Measurements from ENCODE around the gene ACP7. TPM values are rescaled to one million over a fixed set of nuclear protein-coding genes. Genes with fewer than 3 reads are reported as not detected.

ACP7 gene
- total RNA-seq, 1 experiment from 2014 or later, result not detected

DNA sequence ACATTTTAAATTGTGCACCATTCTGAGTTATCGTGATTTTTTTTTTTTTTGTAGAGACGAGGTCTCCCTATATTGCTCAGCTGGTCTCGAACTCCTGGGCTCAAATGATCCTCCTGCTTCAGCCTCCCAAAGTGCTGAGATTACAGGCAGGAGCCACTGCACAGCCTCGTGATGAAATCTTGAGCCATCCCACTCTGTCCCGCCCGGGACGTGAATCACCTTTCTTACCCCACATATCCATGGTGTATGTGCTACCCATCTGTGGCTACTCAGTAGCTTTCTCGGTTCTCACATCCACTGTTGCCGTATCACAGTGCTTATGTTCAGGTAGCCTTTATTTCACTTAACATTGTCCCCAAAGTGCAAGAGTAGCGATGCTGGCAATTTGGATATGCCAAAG, 67.9 kb downstream of the ACP7 start:
- POLR2A ChIA-PET, result interaction anchor here (0.5 kb wide), 1 partner anchor 239 kb away, joined by 3 read pairs; the partner anchor contains the start of genes MED29 and PAF1
- TF ChIP-seq, protein P1, sequence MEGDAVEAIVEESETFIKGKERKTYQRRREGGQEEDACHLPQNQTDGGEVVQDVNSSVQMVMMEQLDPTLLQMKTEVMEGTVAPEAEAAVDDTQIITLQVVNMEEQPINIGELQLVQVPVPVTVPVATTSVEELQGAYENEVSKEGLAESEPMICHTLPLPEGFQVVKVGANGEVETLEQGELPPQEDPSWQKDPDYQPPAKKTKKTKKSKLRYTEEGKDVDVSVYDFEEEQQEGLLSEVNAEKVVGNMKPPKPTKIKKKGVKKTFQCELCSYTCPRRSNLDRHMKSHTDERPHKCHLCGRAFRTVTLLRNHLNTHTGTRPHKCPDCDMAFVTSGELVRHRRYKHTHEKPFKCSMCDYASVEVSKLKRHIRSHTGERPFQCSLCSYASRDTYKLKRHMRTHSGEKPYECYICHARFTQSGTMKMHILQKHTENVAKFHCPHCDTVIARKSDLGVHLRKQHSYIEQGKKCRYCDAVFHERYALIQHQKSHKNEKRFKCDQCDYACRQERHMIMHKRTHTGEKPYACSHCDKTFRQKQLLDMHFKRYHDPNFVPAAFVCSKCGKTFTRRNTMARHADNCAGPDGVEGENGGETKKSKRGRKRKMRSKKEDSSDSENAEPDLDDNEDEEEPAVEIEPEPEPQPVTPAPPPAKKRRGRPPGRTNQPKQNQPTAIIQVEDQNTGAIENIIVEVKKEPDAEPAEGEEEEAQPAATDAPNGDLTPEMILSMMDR (IDR thresholded peaks at IDR 0.05; ENCODE audit: unreplicated experiment), result no peak
- CTCF ChIA-PET, result interaction anchor here (0.6 kb wide), 1 partner anchor 409 kb away, joined by 3 read pairs; no protein-coding TSS in a partner anchor
- H3K27me3 Mint-ChIP-seq (ENCODE audit: insufficient read depth, unreplicated experiment), result no peaks in the 10 kb centered on the region
- H3K9me3 Mint-ChIP-seq (ENCODE audit: unreplicated experiment), result no peaks in the 10 kb centered on the region
- peak overlapping the region; percentile 27 for H3K27ac Mint-ChIP-seq (ENCODE audit: low read depth, unreplicated experiment)
- no TSS peak for BruUV-seq (replicated peaks)
- H3K4me1 Mint-ChIP-seq (ENCODE audit: insufficient read depth, unreplicated experiment), result peaks cover 21% of the 10 kb centered on the region
- DNase-seq (ENCODE audit: unreplicated experiment), result peak; percentile 35
- intact Hi-C loops (cut with micrococcal nuclease), result no loop called here
- H3K4me3 Mint-ChIP-seq (ENCODE audit: unreplicated experiment), result no peak overlapping the region
- no peaks in the 10 kb centered on the region for H3K36me3 Mint-ChIP-seq (ENCODE audit: insufficient read depth, unreplicated experiment)

DNA sequence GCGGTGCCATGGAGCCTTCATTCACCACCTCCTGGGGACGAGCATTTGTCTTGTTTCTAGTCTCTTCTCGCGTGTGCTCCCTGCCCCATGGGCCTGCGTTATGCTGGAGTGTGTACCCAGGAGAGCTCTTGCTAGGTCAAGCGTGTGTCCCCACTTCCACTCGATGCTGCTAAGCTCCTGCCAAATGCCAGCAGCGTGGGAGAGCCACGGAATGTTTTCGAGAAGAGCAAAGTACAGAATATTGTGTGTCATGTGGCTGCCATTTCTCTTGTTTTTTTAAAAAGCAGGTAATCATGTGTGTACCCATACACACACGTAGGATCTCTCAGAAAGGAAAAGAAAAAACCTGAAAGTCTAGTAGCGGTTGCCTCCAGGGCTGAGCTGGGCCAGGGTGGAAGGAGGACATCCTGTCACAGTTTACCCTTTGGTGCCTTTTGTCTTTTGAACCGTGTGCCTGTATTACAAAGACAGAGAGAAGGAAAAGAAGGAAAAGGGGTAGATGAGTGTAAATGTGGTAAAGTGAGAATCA, 70.0 kb downstream of the ACP7 start:
- H3K36me3 Mint-ChIP-seq (ENCODE audit: insufficient read depth, unreplicated experiment), result no peaks in the 10 kb centered on the region
- POLR2A ChIA-PET, result no interaction called here
- H3K27ac Mint-ChIP-seq (ENCODE audit: low read depth, unreplicated experiment), result no peak overlapping the region
- H3K9me3 Mint-ChIP-seq (ENCODE audit: unreplicated experiment), result no peaks in the 10 kb centered on the region
- intact Hi-C loops (cut with micrococcal nuclease), result no loop called here
- CTCF ChIA-PET, result interaction anchor here (0.6 kb wide), 2 partner anchors 173 to 387 kb away, joined by 3 read pairs; no protein-coding TSS in a partner anchor
- TF ChIP-seq, protein P1 (IDR thresholded peaks at IDR 0.05; ENCODE audit: unreplicated experiment), result no peak
- no peaks in the 10 kb centered on the region for H3K27me3 Mint-ChIP-seq (ENCODE audit: insufficient read depth, unreplicated experiment)
- peaks cover 34% of the 10 kb centered on the region for H3K4me1 Mint-ChIP-seq (ENCODE audit: insufficient read depth, unreplicated experiment)
- no peak for DNase-seq (ENCODE audit: unreplicated experiment)
- H3K4me3 Mint-ChIP-seq (ENCODE audit: unreplicated experiment), result no peak overlapping the region
- no TSS peak for BruUV-seq (replicated peaks)

GRCh38 chr19:39154629-39155100, 70.5 kb downstream of the ACP7 start:
- Mint-ChIP-seq H3K27me3 (ENCODE audit: insufficient read depth, unreplicated experiment) (no peaks in the 10 kb centered on the region), H3K27ac (ENCODE audit: low read depth, unreplicated experiment) (no peak overlapping the region), H3K4me1 (ENCODE audit: insufficient read depth, unreplicated experiment) (peaks cover 34% of the 10 kb centered on the region), H3K36me3 (ENCODE audit: insufficient read depth, unreplicated experiment) (no peaks in the 10 kb centered on the region), H3K9me3 (ENCODE audit: unreplicated experiment) (no peaks in the 10 kb centered on the region), H3K4me3 (ENCODE audit: unreplicated experiment) (no peak overlapping the region)
- no TSS peak for BruUV-seq (replicated peaks)
- CTCF ChIA-PET, result interaction anchor here (0.6 kb wide), 1 partner anchor 1132 kb away, joined by 3 read pairs; no protein-coding TSS in a partner anchor
- DNase-seq (ENCODE audit: unreplicated experiment), result no peak
- POLR2A ChIA-PET, result no interaction called here
- TF ChIP-seq, protein P1 (IDR thresholded peaks at IDR 0.05; ENCODE audit: unreplicated experiment), result no peak
- intact Hi-C loops (cut with micrococcal nuclease), result no loop called here

GRCh38 chr19:39155114-39155700, 71.0 kb downstream of the ACP7 start:
- H3K4me3 Mint-ChIP-seq (ENCODE audit: unreplicated experiment), result no peak overlapping the region
- intact Hi-C loops (cut with micrococcal nuclease), result no loop called here
- H3K4me1 Mint-ChIP-seq (ENCODE audit: insufficient read depth, unreplicated experiment), result peaks cover 35% of the 10 kb centered on the region
- H3K36me3 Mint-ChIP-seq (ENCODE audit: insufficient read depth, unreplicated experiment), result no peaks in the 10 kb centered on the region
- TF ChIP-seq, protein P1 (IDR thresholded peaks at IDR 0.05; ENCODE audit: unreplicated experiment), result no peak
- ChIA-PET POLR2A (no interaction called here), CTCF (interaction anchor here (0.6 kb wide), 2 partner anchors 625 to 1131 kb away, joined by 3 to 4 read pairs; no protein-coding TSS in a partner anchor)
- no TSS peak for BruUV-seq (replicated peaks)
- H3K27me3 Mint-ChIP-seq (ENCODE audit: insufficient read depth, unreplicated experiment), result no peaks in the 10 kb centered on the region
- no peak overlapping the region for H3K27ac Mint-ChIP-seq (ENCODE audit: low read depth, unreplicated experiment)
- H3K9me3 Mint-ChIP-seq (ENCODE audit: unreplicated experiment), result no peaks in the 10 kb centered on the region
- DNase-seq (ENCODE audit: unreplicated experiment), result no peak
